Esophagus muscularis mucosa (tissue), 2 donors: ENCODE results near the gene RFK.

ENCODE experiments used
- EP300 ChIP-seq: sonication (generic); formaldehyde crosslinking; IDR thresholded peaks from one replicate; pipeline ENCODE4 v1.6.1; 2017; ENCODE audit warnings: antibody characterized with exemption
- POLR2A ChIP-seq: fragments of 450-650 bp; IDR thresholded peaks from one replicate; pipeline ENCODE4 v1.6.1; 2017; ENCODE audit warnings: antibody characterized with exemption, moderate library complexity, mild to moderate bottlenecking, low read depth

DNA sequence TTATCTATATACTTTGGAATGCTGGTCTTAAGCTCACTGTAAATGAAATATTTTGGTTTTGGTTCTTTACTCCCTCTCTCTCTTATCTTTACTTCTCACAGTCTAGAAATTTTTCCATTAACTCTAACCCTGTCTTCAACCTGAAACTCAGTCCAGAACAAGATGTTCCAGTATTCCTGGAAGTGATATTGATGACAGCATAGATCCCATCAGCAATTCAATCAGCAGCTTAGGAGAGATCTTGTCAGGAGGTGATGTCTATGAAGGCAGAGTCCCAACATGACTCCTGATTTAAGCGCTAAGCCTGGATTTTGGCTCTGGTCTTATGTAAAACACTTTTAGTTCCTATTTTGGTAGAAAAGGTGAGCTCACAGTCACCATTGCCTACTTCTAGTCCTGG is 52.6 kb downstream of the RFK start:
- TF ChIP-seq POLR2A: no peak
- no peak for TF ChIP-seq EP300
